Measurements from ENCODE around the gene DNAAF5.
"Not testable (repeated sequence)": the region's sequence is repeated elsewhere in the genome, so short reads cannot be mapped to it uniquely, and the experiment has no call there.

The DNAAF5 gene

DNA sequence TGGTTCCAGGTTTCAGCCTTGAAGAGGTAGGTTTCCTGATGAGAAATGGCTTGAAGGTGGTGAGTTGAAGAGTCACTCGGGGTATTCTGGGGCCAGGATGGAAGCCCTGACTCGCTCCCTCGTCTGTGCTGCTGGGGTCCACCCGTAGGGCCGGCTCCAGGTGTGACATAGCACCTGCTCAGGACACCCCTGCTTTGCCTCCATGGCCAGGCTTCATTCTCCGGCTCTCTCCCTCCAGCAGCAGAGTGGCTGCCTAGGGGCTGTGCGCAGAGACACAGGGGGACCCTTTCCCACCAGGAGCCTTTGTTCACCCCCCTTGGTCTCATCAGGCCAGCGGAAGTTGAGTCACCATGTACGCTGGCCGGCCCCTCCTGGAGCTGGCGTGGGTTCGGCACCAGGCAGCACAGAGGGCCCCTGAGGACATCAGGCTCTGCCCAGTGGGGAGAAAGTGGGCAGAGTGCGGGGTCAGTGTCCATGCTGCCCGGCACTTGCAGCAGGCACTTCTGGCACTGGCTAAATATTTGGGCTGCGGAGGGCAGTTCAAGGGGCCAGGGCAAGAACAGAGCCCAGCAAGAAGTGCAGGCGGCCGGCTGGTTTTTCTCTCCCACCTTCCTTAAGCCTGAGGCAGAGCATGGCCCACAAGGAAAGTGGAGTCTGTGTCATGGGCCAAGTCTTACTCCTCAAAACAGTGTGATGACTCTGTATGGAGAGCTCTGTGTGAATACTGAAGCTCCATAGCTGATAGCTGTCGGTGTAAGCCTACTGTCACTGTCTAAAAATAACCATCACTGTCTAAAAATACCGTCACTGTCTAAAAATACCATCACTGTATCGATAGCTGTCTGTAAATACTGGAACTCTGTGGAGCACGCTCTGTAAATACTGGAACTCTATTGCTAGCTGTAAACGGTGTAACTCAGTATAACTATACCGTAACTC is 4.3 kb downstream of the DNAAF5 start:
- no peak for DNase-seq (ENCODE audit: low read depth)

DNA sequence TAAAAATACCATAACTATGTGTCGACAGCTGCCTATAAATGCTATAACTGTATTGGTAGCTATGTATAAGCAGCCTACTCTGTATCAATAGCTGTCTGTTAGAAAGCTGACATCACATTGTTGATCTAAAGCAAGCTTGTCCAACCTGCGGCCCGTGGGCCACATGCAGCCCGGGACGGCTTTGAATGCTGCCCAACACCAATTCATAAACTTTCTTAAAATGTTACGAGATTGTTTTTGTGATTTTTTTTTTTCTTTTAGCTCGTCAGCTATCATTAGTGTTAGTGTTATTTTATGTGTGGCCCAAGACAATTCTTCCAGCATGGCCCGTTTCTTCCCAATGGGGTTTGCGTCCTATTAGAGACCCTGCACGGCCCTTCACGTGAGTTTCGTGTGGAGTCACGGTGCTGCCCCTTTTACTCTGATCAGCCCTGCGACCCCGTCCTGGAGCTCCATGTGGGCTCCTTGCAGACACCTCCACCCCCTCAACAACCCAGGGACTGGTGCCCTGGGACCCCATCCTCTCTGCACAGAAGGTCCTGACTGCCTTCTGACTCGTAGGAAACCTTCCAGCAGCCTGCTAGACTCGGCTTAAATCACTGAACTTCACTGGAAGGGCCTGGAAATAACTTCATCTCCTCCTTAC is 5.1 kb downstream of the DNAAF5 start:
- no peak for DNase-seq (ENCODE audit: low read depth)

DNA sequence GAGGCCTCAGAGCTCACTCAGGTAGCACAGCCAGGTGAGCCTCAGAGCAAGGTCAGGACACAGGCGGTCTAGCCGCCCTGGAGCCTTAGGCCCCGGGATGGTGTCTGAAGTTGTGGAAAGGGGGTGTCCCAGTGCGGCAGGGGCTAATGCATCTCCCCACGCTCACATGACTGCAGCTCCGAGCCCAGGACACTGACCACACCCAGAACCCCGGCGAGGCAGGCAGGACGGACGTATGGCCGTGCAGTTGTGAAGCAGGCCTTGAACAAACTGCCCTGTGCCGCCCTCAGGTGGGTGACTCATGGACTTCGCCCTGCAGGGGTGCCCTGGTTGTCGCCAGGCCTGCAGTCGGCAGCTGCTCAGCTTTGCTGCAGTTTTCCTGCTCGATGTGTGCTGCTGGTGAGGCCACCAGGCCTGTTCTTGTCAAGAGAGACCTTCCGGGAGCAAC is 5.6 kb downstream of the DNAAF5 start:
- no peak for DNase-seq (ENCODE audit: low read depth)

DNA sequence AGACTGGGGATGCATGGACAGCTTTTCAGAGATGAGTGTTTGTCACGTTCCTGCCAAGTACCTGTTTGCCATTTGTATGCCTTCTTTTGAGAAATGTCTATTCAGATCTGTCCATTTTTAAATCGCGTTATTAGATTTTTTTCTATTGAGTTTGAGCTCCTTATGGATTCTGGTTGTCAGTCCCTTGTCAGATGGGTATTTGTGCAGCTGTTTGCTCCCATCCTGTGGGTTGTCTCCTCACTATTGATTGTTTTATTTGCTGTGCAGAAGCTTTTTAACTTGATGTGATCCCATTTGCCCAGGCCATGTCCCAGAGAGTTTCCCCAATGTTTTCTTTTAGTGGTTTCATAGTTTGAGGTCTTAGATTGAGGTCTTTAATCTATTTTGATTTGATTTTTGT is 6.1 kb downstream of the DNAAF5 start:
- no peak for DNase-seq (ENCODE audit: low read depth)

GRCh38 chr7:734214-734613 is 7.7 kb downstream of the DNAAF5 start:
- DNase-seq (ENCODE audit: low read depth) = no peak

DNA sequence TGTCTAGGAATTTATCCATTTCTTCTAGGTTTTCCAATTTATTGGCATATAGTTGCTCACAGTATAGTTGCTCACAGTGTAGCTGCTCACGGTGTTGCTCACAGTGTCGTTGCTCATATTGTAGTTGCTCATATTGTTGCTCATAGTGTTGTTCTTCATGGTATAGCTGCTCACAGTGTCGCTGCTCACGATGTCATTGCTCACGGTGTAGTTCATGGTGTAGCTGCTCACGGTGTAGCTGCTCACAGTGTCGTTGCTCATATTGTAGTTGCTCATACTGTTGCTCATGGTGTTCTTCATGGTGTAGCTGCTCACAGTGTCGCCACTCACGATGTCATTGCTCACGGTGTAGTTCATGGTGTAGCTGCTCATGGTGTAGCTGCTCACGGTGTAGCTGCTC is 8.3 kb downstream of the DNAAF5 start:
- DNase-seq (ENCODE audit: low read depth) = no peak

DNA sequence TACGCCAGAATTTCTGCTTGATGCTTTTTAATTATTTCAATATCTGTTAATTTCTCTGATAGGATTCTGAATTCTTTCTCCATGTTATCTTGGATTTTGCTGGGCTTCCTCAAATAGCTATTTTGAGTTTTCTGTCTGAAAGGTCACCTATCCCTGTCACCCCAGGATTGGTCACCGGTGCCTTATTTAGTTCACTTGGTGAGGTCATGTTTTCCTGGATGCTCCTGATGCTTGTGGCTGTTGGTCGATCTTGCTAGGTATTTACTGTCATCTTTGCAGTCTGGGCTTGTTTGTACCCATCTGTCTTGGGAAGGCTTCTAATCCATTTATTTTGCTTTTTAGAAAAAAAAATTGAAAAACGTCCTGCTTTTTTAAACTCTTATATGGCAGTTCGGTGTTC is 11.7 kb downstream of the DNAAF5 start:
- no peak for DNase-seq (ENCODE audit: low read depth)

GRCh38 chr7:738723-739454 is 12.4 kb downstream of the DNAAF5 start:
- DNase-seq (ENCODE audit: low read depth) = no peak

DNA sequence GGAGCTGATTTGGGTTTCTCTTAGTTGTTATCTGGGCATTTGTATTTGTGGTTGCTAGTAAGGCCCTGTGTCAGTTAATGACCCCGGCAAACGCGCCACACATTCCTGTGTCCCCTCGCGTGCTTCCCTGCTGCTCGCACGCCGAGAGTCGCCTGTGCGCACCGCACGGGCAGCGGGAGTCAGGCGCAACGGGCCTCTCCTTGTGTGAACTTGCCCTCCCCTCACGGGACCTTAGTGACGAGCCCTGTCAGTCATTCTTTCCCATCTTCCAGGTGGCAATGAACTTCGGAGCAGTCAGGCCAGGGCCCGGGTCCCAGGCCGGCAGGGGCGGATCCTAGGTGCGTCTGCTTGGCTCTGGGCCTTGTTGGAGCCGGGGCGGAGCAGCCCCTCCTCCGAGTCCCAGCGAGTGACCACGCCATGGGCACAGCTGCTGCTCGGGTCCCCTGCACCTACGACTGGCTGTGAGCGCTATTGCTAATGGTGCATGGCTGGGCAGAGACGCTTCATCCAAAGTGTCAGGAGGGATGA is 13.0 kb downstream of the DNAAF5 start:
- DNase-seq (ENCODE audit: low read depth) = no peak

GRCh38 chr7:739983-740942 is 13.8 kb downstream of the DNAAF5 start:
- no peak for DNase-seq (ENCODE audit: low read depth)

GRCh38 chr7:741191-741671 is 14.7 kb downstream of the DNAAF5 start:
- no peak for DNase-seq (ENCODE audit: low read depth)

DNA sequence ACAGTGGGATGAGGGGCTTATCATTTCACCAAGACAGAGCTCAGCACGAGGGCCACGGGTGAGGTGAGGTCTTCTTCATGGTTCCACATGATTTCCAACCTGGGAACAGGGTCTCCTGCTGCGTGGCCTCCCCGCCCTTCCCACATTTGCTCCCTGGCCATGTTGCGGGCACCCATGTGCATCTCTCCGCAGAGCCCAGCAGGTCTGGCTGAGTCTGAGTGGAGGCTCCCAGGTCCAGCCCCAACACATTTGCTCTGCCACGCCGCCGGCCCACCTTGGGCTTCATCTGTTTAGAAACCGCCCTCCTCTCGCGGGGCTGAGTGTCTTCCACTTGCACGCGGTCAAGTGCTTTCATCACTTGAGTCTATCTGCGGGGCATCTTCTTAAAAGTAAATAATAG is 15.4 kb downstream of the DNAAF5 start:
- DNase-seq (ENCODE audit: low read depth) = no peak

GRCh38 chr7:742791-743190 is 16.3 kb downstream of the DNAAF5 start:
- no peak for DNase-seq (ENCODE audit: low read depth)

DNA sequence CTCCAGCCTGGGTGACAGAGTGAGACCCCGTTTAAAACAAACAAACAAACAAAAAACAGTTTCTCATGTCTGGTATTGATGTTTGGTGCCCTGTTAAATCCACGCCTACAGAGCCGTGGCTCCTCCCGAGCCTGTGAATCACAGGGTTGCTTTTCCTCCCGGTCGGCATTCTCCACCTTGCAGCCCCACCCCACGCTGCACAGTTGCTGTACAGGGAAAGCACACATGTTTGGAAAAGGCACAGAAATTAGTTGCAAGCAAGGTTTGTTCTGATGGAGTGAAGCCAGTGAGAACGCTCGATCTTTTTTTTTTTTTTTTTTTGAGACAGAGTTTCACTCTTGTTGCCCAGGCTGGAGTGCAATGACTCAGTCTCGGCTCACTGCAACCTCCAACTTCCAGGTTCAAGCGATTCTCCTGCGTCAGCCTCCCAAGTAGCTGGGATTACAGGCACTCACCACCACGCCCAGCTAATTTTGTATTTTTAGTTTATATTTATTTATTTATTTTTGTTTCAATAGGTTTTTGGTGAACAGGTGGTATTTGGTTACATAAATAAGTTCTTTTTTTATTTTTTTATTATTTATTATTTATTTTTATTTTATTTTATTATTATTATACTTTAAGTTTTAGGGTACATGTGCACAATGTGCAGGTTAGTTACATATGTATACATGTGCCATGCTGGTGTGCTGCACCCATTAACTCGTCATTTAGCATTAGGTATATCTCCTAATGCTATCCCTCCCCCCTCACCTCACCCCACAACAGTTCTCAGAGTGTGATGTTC is 17.0 kb downstream of the DNAAF5 start:
- DNase-seq (ENCODE audit: low read depth) = not testable (repeated sequence)

DNA sequence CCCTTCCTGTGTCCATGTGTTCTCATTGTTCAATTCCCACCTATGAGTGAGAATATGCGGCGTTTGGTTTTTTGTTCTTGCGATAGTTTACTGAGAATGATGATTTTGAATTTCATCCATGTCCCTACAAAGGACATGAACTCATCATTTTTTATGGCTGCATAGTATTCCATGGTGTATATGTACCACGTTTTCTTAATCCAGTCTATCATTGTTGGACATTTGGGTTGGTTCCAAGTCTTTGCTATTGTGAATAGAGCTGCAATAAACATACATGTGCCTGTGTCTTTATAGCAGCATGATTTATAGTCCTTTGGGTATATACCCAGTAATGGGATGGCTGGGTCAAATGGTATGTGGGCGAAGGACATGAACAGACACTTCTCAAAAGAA is 17.6 kb downstream of the DNAAF5 start:
- not testable (repeated sequence) for DNase-seq (ENCODE audit: low read depth)

DNA sequence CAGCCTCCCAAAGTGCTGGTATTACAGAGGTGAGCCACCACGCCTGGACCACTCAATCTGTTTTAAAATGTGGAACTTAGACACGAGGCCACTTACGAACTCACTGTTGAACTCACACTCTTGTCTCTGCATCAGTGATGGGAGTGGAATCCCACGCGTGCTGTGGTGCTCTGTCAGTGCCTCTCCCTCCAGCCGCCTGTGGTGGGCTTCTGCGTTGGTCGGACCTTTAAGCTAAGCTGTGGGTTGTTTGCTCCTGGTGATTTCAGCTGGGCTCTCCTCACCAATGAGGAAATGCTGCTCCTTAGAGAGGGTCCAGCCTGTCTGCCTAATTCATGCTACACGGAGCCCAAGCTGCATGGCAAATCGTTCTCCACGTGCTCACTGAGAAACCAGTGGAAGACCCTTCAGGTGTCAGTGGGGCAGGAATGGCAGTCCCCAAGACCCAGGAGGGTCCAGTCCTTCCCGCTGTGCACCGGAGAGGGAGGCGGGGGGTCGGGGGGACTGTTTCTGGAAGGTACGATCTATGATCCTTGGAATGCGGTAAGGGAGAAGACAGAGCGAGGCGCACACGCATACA is 18.4 kb downstream of the DNAAF5 start:
- DNase-seq (ENCODE audit: low read depth) = no peak

DNA sequence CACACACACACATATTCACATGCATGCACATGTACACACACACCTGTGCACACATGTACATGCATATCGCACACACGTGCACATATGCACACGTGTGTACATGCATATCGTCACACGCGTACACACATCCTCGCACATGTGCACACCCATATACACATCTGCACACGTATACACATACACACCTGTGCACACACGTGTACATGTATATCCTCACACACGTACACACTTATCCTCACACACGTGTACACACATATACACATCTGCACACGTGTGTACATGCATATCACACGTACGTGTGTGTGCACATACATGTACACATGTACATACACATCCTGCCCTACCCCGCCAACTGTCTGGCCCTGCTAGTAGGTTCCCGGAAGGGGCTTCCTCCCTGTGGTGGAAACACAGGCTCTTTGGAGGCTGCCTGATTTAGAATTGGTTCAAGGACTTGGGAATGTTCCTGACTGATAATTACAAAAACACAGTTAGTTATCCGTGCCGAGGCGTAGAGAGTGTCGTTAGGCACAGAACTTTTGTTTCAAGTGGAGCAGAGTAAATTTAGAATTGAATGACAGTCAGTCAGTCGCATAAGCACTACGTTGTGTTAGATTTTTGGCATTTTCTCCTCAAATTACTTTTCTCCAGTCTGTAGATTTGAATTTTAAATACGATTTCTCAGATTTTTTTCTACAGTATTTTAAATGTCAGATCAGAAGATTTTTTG is 19.1 kb downstream of the DNAAF5 start:
- no peak for DNase-seq (ENCODE audit: low read depth)

- DNase-seq (ENCODE audit: low read depth) = no peak
Measured at GRCh38 chr7:746155-747061, 19.9 kb downstream of the DNAAF5 start.
